Endodermal cell (in vitro differentiated cells): ENCODE results near the gene TECPR1. TPM values are rescaled to one million over a fixed set of nuclear protein-coding genes. Genes with fewer than 3 reads are reported as not detected.

Experiments
- DNase-seq: peaks from one replicate; pipeline ENCODE4 v3.0.0-alpha.2; 2017
- H3K27ac ChIP-seq: 2 replicates; pipeline ENCODE4 v1.5.1; 2013; ENCODE audit warnings: mild to moderate bottlenecking, low read depth, low read length, moderate library complexity
- H3K27me3 ChIP-seq: 2 replicates; pipeline ENCODE4 v1.6.1; 2013; ENCODE audit warnings: mild to moderate bottlenecking, low read length, moderate library complexity; ENCODE audit not compliant: insufficient read depth, control insufficient read depth, poor library complexity, severe bottlenecking
- H3K36me3 ChIP-seq: 2 replicates; pipeline ENCODE4 v1.7.0; 2013; ENCODE audit warnings: mild to moderate bottlenecking, low read length, moderate library complexity; ENCODE audit not compliant: control insufficient read depth, insufficient read depth
- H3K4me1 ChIP-seq: one replicate; pipeline ENCODE4 v1.7.0; 2013; ENCODE audit warnings: low read length; ENCODE audit not compliant: control insufficient read depth, insufficient read depth
- H3K4me3 ChIP-seq: 2 replicates; pipeline ENCODE4 v1.5.1; 2013; ENCODE audit warnings: mild to moderate bottlenecking, low read length, moderate library complexity
- H3K9ac ChIP-seq: 2 replicates; pipeline ENCODE4 v1.6.1; 2013; ENCODE audit warnings: mild to moderate bottlenecking, low read length, moderate library complexity; ENCODE audit not compliant: poor library complexity, severe bottlenecking; ENCODE audit errors: extremely low read depth
- H3K9me3 ChIP-seq: 2 replicates; pipeline ENCODE4 v1.6.1; 2013; ENCODE audit warnings: mild to moderate bottlenecking, low read length, moderate library complexity; ENCODE audit not compliant: control insufficient read depth
- H3K27ac Mint-ChIP-seq: 2 replicates; pipeline ENCODE4 v1.8.0; 2020; ENCODE audit warnings: mixed read lengths
- H3K27me3 Mint-ChIP-seq: 2 replicates; pipeline ENCODE4 v1.8.0; 2021; ENCODE audit warnings: mild to moderate bottlenecking, mixed read lengths; ENCODE audit not compliant: insufficient read depth
- H3K36me3 Mint-ChIP-seq: 2 replicates; pipeline ENCODE4 v1.8.0; 2020; ENCODE audit warnings: low read depth, mixed read lengths
- H3K4me1 Mint-ChIP-seq: 2 replicates; pipeline ENCODE4 v1.8.0; 2020; ENCODE audit warnings: mixed read lengths
- H3K4me3 Mint-ChIP-seq: 2 replicates; pipeline ENCODE4 v1.8.0; 2020; ENCODE audit warnings: mild to moderate bottlenecking, moderate library complexity, mixed read lengths
- H3K9me3 Mint-ChIP-seq: 2 replicates; pipeline ENCODE4 v1.8.0; 2020; ENCODE audit warnings: mild to moderate bottlenecking, mixed read lengths
- CTCF ChIP-seq: fragments of 200-600 bp; sonication (generic); conservative IDR thresholded peaks from 2 replicates; pipeline ENCODE4 v1.5.0; 2021; ENCODE audit warnings: antibody characterized with exemption, mild to moderate bottlenecking
- WGBS, 2 experiments: methylation state at CpG; one replicate each; pipeline versions ENCODE4 v1.1.5 to v1.1.7; 2013; ENCODE audit warnings: missing lambda C conversion rate in 2 of 2, mixed read lengths in 1 of 2; ENCODE audit not compliant: insufficient coverage in 1 of 2, insufficient read length in 1 of 2; 5-methylcytosine and 5-hydroxymethylcytosine counted together
- total RNA-seq, 2 donors: library from RNA; stranded (reverse); fragmentation: NEBNext Ultra II Directional in 1 of 2; extraction: Animal tissue kit (Norgen Biotek cat#: 25700) in 1 of 2; gene quantifications; 2 replicates in 1 of 2; 3 replicates in 1 of 2; pipeline ENCODE4 v1.2.1, GENCODE V29; 2021

Gene TECPR1
- total RNA-seq, 2 donors from 2014 or later = 27.2 to 32.0 TPM

GRCh38 chr7:98168904-98169621 lies 83.0 kb downstream of the TECPR1 start:
- no peaks in the 10 kb centered on the region for H3K9me3 Mint-ChIP-seq
- no peak for DNase-seq
- no peak overlapping the region for H3K27ac ChIP-seq
- H3K4me1 ChIP-seq = no peaks in the 10 kb centered on the region
- peak; percentile 7 for TF ChIP-seq CTCF
- H3K27ac Mint-ChIP-seq = peak overlapping the region; percentile 40
- no peak overlapping the region for H3K4me3 Mint-ChIP-seq
- H3K36me3 Mint-ChIP-seq = peaks cover 6% of the 10 kb centered on the region
- H3K27me3 Mint-ChIP-seq = no peaks in the 10 kb centered on the region
- no peaks in the 10 kb centered on the region for H3K9me3 ChIP-seq
- peaks cover 16% of the 10 kb centered on the region for H3K36me3 ChIP-seq
- H3K4me3 ChIP-seq = no peak overlapping the region
- no peaks in the 10 kb centered on the region for H3K27me3 ChIP-seq
- WGBS, 2 experiments = 90% methylated on average over 5 of the region's 5 CpGs; no CpG with 5 or more reads in 1 of the 2 experiments
- no peaks in the 10 kb centered on the region for H3K4me1 Mint-ChIP-seq
- no peak overlapping the region for H3K9ac ChIP-seq

GRCh38 chr7:98168181-98168903 lies 83.7 kb downstream of the TECPR1 start:
- Histone ChIP-seq H3K9me3 (no peaks in the 10 kb centered on the region), H3K4me3 (no peak overlapping the region), H3K9ac (no peak overlapping the region), H3K27ac (no peak overlapping the region), H3K27me3 (no peaks in the 10 kb centered on the region), H3K36me3 (peaks cover 16% of the 10 kb centered on the region), H3K4me1 (no peaks in the 10 kb centered on the region)
- peak; percentile 93 for TF ChIP-seq CTCF
- H3K9me3 Mint-ChIP-seq = no peaks in the 10 kb centered on the region
- H3K27me3 Mint-ChIP-seq = no peaks in the 10 kb centered on the region
- WGBS, 2 experiments = 59 to 72% methylated on average over 8 to 17 of the region's 17 CpGs
- H3K4me1 Mint-ChIP-seq = no peaks in the 10 kb centered on the region
- H3K27ac Mint-ChIP-seq = no peak overlapping the region
- no peak overlapping the region for H3K4me3 Mint-ChIP-seq
- peaks cover 6% of the 10 kb centered on the region for H3K36me3 Mint-ChIP-seq
- DNase-seq = peak; percentile 91

- Mint-ChIP-seq H3K4me3 (no peak overlapping the region), H3K36me3 (peaks cover 6% of the 10 kb centered on the region), H3K27ac (no peak overlapping the region), H3K27me3 (no peaks in the 10 kb centered on the region), H3K4me1 (no peaks in the 10 kb centered on the region), H3K9me3 (no peaks in the 10 kb centered on the region)
- no peaks in the 10 kb centered on the region for H3K9me3 ChIP-seq
- 95 to 96% methylated on average over 10 to 15 of the region's 15 CpGs for WGBS, 2 experiments
- peaks cover 11% of the 10 kb centered on the region for H3K36me3 ChIP-seq
- H3K4me1 ChIP-seq = no peaks in the 10 kb centered on the region
- no peak overlapping the region for H3K27ac ChIP-seq
- no peak overlapping the region for H3K9ac ChIP-seq
- no peaks in the 10 kb centered on the region for H3K27me3 ChIP-seq
- no peak overlapping the region for H3K4me3 ChIP-seq
- TF ChIP-seq CTCF = no peak
- no peak for DNase-seq
These were observed 84.4 kb downstream of the TECPR1 start for GRCh38 chr7:98167653-98168052.
